ENCODE results near the gene ZNF579. TPM values are rescaled to one million over a fixed set of nuclear protein-coding genes. Genes with fewer than 3 reads are reported as not detected.
A peak's percentile ranks its signal among the peaks of the same experiment; 100 is the strongest.
"Not testable (repeated sequence)": the region's sequence is repeated elsewhere in the genome, so short reads cannot be mapped to it uniquely, and the experiment has no call there.

The ZNF579 gene
- total and polyA plus RNA-seq, 8 donors: 10.7 to 14.7 (median 12.9) TPM

GRCh38 chr19:55578031-55578760 is 2.5 kb downstream of the ZNF579 start:
- ATAC-seq: no peak
- Histone ChIP-seq H3K4me1 (peaks cover 5 to 17% of the 10 kb centered on the region in 2 donors), H3K36me3 (peaks cover 0 to 26% of the 10 kb centered on the region in 2 donors), H3K27ac (no peak overlapping the region), H3K4me3 (no peak overlapping the region), H3K9me3 (no peaks in the 10 kb centered on the region), H3K27me3 (no peaks in the 10 kb centered on the region)
- TF ChIP-seq, protein P1, sequence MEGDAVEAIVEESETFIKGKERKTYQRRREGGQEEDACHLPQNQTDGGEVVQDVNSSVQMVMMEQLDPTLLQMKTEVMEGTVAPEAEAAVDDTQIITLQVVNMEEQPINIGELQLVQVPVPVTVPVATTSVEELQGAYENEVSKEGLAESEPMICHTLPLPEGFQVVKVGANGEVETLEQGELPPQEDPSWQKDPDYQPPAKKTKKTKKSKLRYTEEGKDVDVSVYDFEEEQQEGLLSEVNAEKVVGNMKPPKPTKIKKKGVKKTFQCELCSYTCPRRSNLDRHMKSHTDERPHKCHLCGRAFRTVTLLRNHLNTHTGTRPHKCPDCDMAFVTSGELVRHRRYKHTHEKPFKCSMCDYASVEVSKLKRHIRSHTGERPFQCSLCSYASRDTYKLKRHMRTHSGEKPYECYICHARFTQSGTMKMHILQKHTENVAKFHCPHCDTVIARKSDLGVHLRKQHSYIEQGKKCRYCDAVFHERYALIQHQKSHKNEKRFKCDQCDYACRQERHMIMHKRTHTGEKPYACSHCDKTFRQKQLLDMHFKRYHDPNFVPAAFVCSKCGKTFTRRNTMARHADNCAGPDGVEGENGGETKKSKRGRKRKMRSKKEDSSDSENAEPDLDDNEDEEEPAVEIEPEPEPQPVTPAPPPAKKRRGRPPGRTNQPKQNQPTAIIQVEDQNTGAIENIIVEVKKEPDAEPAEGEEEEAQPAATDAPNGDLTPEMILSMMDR (IDR thresholded peaks at IDR 0.05): no peak
- peak in 1 of 4 donors; percentile 69 for DNase-seq
- intact Hi-C loops (cut with DNase I): no loop called here

GRCh38 chr19:55576746-55577145 is 3.9 kb downstream of the ZNF579 start:
- intact Hi-C loops (cut with DNase I): no loop called here
- ATAC-seq (no peak), DNase-seq (no peak)
- peaks cover 5 to 17% of the 10 kb centered on the region in 2 donors for H3K4me1 ChIP-seq
- H3K4me3 ChIP-seq: no peak overlapping the region
- no peaks in the 10 kb centered on the region for H3K27me3 ChIP-seq
- no peaks in the 10 kb centered on the region for H3K9me3 ChIP-seq
- TF ChIP-seq, protein P1 (IDR thresholded peaks at IDR 0.05): no peak
- H3K36me3 ChIP-seq: peaks cover 0 to 26% of the 10 kb centered on the region in 2 donors
- H3K27ac ChIP-seq: no peak overlapping the region

GRCh38 chr19:55573929-55574328 is 6.7 kb downstream of the ZNF579 start:
- H3K4me1 ChIP-seq; H3K27ac ChIP-seq; intact Hi-C loops (cut with DNase I); H3K9me3 ChIP-seq; ATAC-seq; DNase-seq; H3K4me3 ChIP-seq; H3K27me3 ChIP-seq: not testable (repeated sequence)
- H3K36me3 ChIP-seq: peaks cover 0 to 23% of the 10 kb centered on the region in 2 donors

DNA sequence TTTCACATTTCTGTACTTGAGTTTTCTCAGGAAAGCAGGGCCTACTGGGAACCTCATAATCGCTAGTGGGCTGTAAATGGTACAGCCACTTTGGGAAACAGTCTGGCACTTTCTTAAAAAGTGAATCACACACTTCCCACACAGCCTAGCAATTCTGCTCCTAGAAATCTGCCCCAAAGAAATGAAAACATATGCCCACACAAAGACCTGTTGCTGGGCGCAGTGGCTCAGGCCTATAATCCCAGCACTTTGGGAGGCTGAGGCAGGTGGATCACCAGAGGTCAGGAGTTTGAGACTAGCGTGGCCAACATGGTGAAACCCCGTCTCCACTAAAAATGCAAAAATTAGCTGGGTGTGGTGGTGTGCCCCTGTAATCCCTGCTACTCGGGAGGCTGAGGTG is 11.2 kb downstream of the ZNF579 start:
- ATAC-seq; H3K9me3 ChIP-seq; intact Hi-C loops (cut with DNase I): not testable (repeated sequence)

DNA sequence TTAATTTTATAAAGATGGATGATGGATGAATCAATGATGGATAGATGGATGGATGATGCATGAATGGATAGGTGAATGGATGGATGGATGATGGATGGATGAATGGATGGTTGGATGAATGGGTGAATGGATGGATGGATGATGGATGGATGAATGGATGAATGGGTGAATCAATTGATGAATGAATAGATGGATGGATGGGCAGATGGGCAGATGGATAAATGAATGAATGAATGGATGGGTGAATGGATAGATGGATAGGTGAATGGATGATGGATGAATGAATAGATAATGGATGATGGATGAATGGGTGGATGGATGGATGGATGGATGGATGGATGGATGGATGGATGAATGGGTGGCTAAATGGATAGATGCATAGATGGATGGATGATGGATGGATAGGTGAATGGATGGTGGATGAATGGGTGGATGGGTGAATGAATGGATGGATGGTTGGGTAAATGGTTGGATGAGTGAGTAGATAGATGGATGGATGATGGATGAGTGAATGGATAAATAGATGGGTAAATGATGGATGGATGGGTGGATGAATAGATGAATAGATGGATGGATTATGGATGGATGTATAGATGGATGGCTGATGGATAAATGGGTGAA is 12.8 kb downstream of the ZNF579 start:
- H3K27me3 ChIP-seq: peaks cover 0 to 27% of the 10 kb centered on the region in 2 donors
- H3K4me3 ChIP-seq: no peak overlapping the region
- H3K27ac ChIP-seq: no peak overlapping the region
- TF ChIP-seq, protein P1 (IDR thresholded peaks at IDR 0.05): no peak
- no peak for DNase-seq
- H3K9me3 ChIP-seq: no peaks in the 10 kb centered on the region
- ATAC-seq: no peak
- intact Hi-C loops (cut with DNase I): no loop called here
- no peaks in the 10 kb centered on the region for H3K36me3 ChIP-seq
- H3K4me1 ChIP-seq: no peaks in the 10 kb centered on the region

More for the DNA sequence above, 11.2 kb downstream of the ZNF579 start:
- H3K4me1 ChIP-seq, H3K36me3 ChIP-seq, DNase-seq, H3K4me3 ChIP-seq, H3K27ac ChIP-seq: not testable (repeated sequence)
- peaks cover 0 to 22% of the 10 kb centered on the region in 2 donors for H3K27me3 ChIP-seq

GRCh38 chr19:55566823-55567222 is 13.8 kb downstream of the ZNF579 start:
- intact Hi-C loops (cut with DNase I): no loop called here
- Histone ChIP-seq H3K9me3 (no peaks in the 10 kb centered on the region), H3K36me3 (no peaks in the 10 kb centered on the region), H3K4me3 (no peak overlapping the region), H3K4me1 (no peaks in the 10 kb centered on the region), H3K27me3 (peaks cover 0 to 27% of the 10 kb centered on the region in 2 donors), H3K27ac (no peak overlapping the region)
- ATAC-seq: no peak
- no peak for DNase-seq
- TF ChIP-seq, protein P1 (IDR thresholded peaks at IDR 0.05): no peak
